ENCODE results near the gene PTCSC3.

PTCSC3 gene

GRCh38 chr14:36163451-36163850 lies 13.1 kb downstream of the PTCSC3 start:
- no peak overlapping the region for H3K27ac ChIP-seq (replicated peaks)
- TF ChIP-seq POLR2AphosphoS5 (IDR thresholded peaks at IDR 0.05; ENCODE audit: low read depth) (no peak), GABPA (IDR thresholded peaks at IDR 0.05; ENCODE audit: low read depth) (no peak), REST (IDR thresholded peaks at IDR 0.05; ENCODE audit: insufficient replicate concordance, low read depth) (no peak), CTCF (IDR thresholded peaks at IDR 0.05; ENCODE audit: insufficient read depth, low read length) (no peak), SPI1 (IDR thresholded peaks at IDR 0.05; ENCODE audit: borderline replicate concordance, low read depth) (no peak)
- no peak for DNase-seq (ENCODE audit: low read depth in 1 of 2, low spot score in 1 of 2)
- no peaks in the 10 kb centered on the region for H3K27me3 ChIP-seq (ENCODE audit: insufficient read depth, poor library complexity, severe bottlenecking)
- H3K4me3 ChIP-seq (replicated peaks; ENCODE audit: insufficient read depth, low read length): no peak overlapping the region

- no peaks in the 10 kb centered on the region for H3K27me3 ChIP-seq (ENCODE audit: insufficient read depth, poor library complexity, severe bottlenecking)
- no peak for TF ChIP-seq CTCF (IDR thresholded peaks at IDR 0.05; ENCODE audit: insufficient read depth, low read length)
- no peak for TF ChIP-seq REST (IDR thresholded peaks at IDR 0.05; ENCODE audit: insufficient replicate concordance, low read depth)
- no peak for TF ChIP-seq POLR2AphosphoS5 (IDR thresholded peaks at IDR 0.05; ENCODE audit: low read depth)
- TF ChIP-seq GABPA (IDR thresholded peaks at IDR 0.05; ENCODE audit: low read depth): no peak
- no peak for TF ChIP-seq SPI1 (IDR thresholded peaks at IDR 0.05; ENCODE audit: borderline replicate concordance, low read depth)
- H3K4me3 ChIP-seq (replicated peaks; ENCODE audit: insufficient read depth, low read length): no peak overlapping the region
- no peak for DNase-seq (ENCODE audit: low read depth in 1 of 2, low spot score in 1 of 2)
- H3K27ac ChIP-seq (replicated peaks): no peak overlapping the region
Observed at GRCh38 chr14:36162267-36162666, 14.3 kb downstream of the PTCSC3 start.

- DNase-seq (ENCODE audit: low read depth in 1 of 2, low spot score in 1 of 2): no peak
- Histone ChIP-seq H3K27ac (replicated peaks) (no peak overlapping the region), H3K27me3 (ENCODE audit: insufficient read depth, poor library complexity, severe bottlenecking) (no peaks in the 10 kb centered on the region), H3K4me3 (replicated peaks; ENCODE audit: insufficient read depth, low read length) (no peak overlapping the region)
- TF ChIP-seq CTCF (IDR thresholded peaks at IDR 0.05; ENCODE audit: insufficient read depth, low read length) (no peak), SPI1 (IDR thresholded peaks at IDR 0.05; ENCODE audit: borderline replicate concordance, low read depth) (no peak), REST (IDR thresholded peaks at IDR 0.05; ENCODE audit: insufficient replicate concordance, low read depth) (no peak), GABPA (IDR thresholded peaks at IDR 0.05; ENCODE audit: low read depth) (no peak), POLR2AphosphoS5 (IDR thresholded peaks at IDR 0.05; ENCODE audit: low read depth) (no peak)
Observed at GRCh38 chr14:36161776-36162175, 14.7 kb downstream of the PTCSC3 start.

Data from HL-60 (cell line).